Activated CD4-positive, alpha-beta T cell treated with anti-CD3 and anti-CD28 coated beads, Interleukin-2, amount 10 ng/mL, durations not matched to agents 24 days and 14 days (primary cell): ENCODE results near the gene FTO. TPM values are rescaled to one million over a fixed set of nuclear protein-coding genes. Genes with fewer than 3 reads are reported as not detected.

Experiments used
- DNase-seq: peaks from one replicate; pipeline ENCODE4 v3.0.0; 2022
- H3K27ac Mint-ChIP-seq: one replicate; pipeline ENCODE4 v1.8.0; 2022; ENCODE audit warnings: mild to moderate bottlenecking, mixed read lengths
- H3K27me3 Mint-ChIP-seq: one replicate; pipeline ENCODE4 v1.8.0; 2022; ENCODE audit warnings: mixed read lengths
- H3K36me3 Mint-ChIP-seq: one replicate; pipeline ENCODE4 v1.8.0; 2022; ENCODE audit warnings: low read depth, mild to moderate bottlenecking, mixed read lengths
- H3K4me1 Mint-ChIP-seq: one replicate; pipeline ENCODE4 v1.8.0; 2021; ENCODE audit warnings: mixed read lengths
- H3K4me3 Mint-ChIP-seq: one replicate; pipeline ENCODE4 v1.8.0; 2022; ENCODE audit warnings: mild to moderate bottlenecking, moderate library complexity, mixed read lengths
- H3K9me3 Mint-ChIP-seq: one replicate; pipeline ENCODE4 v1.8.0; 2021; ENCODE audit warnings: mixed read lengths
- intact Hi-C: fragments of 100-400 bp; cut with micrococcal nuclease; formaldehyde crosslinking; loops from one replicate; pipeline ENCODE4 v1.15.1; 2023
- total RNA-seq: library from RNA; stranded (reverse); gene quantifications from 2 replicates; pipeline ENCODE4 v1.2.3, GENCODE V29; 2022

The FTO gene
- total RNA-seq, 1 donor from 2014 or later, result 60.8 TPM

DNA sequence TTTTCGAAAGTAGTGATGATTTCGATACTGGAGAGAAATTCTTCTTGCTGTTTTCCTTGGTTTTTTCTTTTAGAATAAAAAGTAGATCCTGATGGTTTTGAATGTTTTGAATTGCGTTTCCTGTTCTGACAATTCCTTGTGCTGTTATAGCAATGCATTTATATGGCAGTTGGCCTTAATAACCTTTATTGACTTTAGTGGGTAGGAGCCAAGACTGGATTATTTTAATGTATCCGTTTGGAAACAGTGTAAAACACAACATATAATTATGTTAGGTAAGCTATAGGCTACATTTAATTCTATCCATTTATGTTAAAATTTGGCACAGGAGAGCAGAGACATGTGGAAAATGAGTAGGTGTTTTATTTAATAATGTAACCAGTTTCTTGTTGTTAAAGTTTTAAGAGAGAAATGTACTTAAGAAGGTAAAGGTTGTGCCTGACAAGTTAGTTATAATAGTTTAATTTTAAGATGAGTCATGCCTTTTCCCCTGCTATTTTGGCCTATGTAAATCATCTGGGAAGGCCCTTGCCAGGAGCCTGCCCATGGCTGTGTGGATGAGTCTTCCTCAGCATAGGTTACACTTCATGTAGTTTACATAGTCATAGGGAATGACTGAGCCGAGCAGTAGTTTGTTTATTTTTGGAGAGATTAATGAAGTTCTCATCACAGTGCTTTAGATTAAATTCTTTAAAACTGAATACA, 189.9 kb downstream of the FTO start:
- Mint-ChIP-seq H3K4me3 (no peak overlapping the region), H3K27ac (no peak overlapping the region), H3K27me3 (no peaks in the 10 kb centered on the region), H3K9me3 (no peaks in the 10 kb centered on the region), H3K4me1 (peaks cover 30% of the 10 kb centered on the region), H3K36me3 (peaks cover 4% of the 10 kb centered on the region)
- no peak for DNase-seq
- intact Hi-C loops, result loop anchor here (2.0 to 10.0 kb wide), 4 partner anchors 339 to 1063 kb away; no protein-coding TSS in a partner anchor

DNA sequence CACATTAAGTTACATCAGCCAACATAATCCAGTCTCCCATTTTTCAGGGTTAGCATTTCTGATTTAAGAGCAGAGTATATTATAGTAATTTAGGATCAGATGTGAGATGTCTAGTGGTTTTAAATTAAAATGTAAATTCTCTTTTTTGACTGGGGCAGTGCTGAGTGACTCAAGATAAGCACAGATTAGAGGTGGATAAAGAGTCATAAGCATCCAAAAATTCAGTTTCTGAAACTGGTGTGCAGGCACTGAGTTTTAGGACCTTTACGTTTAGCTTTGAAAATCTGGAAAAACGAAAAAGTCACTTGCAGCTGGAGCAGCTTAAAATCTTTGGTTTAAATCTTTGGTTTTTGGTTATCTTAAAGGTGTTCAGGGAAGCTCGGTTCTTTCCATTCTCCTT, 190.7 kb downstream of the FTO start:
- intact Hi-C loops, result loop anchor here (5.0 to 10.0 kb wide), 3 partner anchors 340 to 1063 kb away; no protein-coding TSS in a partner anchor
- no peak for DNase-seq
- H3K27me3 Mint-ChIP-seq, result no peaks in the 10 kb centered on the region
- H3K4me1 Mint-ChIP-seq, result peaks cover 33% of the 10 kb centered on the region
- H3K9me3 Mint-ChIP-seq, result no peaks in the 10 kb centered on the region
- no peak overlapping the region for H3K27ac Mint-ChIP-seq
- H3K4me3 Mint-ChIP-seq, result no peak overlapping the region
- no peaks in the 10 kb centered on the region for H3K36me3 Mint-ChIP-seq

DNA sequence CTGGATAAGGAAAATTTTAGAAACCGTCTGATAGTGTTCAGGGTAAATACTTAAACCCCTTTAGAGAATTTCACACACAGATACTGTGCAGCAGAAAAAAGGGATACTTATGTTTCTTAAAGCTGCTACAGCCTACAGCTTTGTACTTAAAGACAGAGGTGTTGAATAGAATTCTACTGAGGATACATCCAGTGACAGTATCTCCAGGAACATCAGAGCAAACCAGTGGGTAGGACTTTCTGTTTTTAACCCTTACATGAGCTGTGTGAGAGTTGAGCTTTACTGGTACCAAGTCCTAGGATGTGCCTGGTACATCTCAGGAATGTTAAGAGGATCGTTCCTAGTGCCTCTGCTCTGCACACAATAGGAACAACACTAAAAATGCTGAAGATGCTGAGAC, 191.5 kb downstream of the FTO start:
- Mint-ChIP-seq H3K9me3 (no peaks in the 10 kb centered on the region), H3K36me3 (no peaks in the 10 kb centered on the region), H3K4me1 (peaks cover 34% of the 10 kb centered on the region), H3K4me3 (no peak overlapping the region), H3K27ac (no peak overlapping the region), H3K27me3 (no peaks in the 10 kb centered on the region)
- DNase-seq, result no peak
- intact Hi-C loops, result loop anchor here (10.0 kb wide), 1 partner anchor 341 kb away; no protein-coding TSS in a partner anchor

DNA sequence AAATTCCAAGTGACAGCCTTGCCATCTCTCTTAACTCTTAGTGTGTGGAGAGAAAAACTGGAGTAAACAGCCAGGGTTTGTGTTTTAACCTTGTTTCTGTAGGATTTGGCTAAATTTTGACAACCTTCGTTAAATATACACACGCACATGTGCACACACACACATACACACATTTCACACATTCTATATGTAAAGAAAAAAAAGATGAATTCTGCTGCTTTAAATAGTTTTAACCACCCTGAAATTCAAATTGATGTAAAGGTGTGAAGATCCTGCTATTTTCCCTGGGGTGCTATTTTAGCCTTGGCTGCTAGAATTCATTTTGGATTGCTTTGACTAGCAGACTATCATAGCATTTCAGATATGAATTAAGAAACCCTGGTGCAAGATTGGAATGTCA, 191.9 kb downstream of the FTO start:
- intact Hi-C loops, result loop anchor here (10.0 kb wide), 1 partner anchor 341 kb away; no protein-coding TSS in a partner anchor
- Mint-ChIP-seq H3K36me3 (peaks cover 2% of the 10 kb centered on the region), H3K9me3 (no peaks in the 10 kb centered on the region), H3K27me3 (no peaks in the 10 kb centered on the region), H3K4me3 (no peak overlapping the region), H3K27ac (no peak overlapping the region), H3K4me1 (peaks cover 34% of the 10 kb centered on the region)
- no peak for DNase-seq

DNA sequence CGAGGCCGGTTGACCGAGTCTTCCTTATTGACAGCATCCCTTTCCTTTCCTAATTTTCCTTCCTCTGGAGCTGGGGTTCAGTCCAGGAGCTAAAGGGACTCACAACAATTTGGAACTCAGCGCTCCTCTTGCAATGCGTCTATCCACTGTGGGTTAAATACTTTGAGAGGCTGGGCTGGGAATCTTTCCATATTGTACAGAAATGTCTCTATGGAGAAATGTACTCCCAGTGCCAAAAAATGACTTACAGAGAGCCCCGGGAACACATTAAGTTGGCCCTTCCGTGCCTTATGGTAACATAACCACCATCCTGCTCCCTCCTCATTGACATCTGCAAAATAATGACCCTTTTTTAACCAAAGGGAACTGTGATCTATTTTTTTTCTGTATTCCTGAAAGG, 192.8 kb downstream of the FTO start:
- intact Hi-C loops, result loop anchor here (10.0 kb wide), 1 partner anchor 342 kb away; no protein-coding TSS in a partner anchor
- no peak for DNase-seq
- H3K27ac Mint-ChIP-seq, result no peak overlapping the region
- H3K27me3 Mint-ChIP-seq, result no peaks in the 10 kb centered on the region
- H3K4me3 Mint-ChIP-seq, result no peak overlapping the region
- no peaks in the 10 kb centered on the region for H3K9me3 Mint-ChIP-seq
- H3K4me1 Mint-ChIP-seq, result peaks cover 36% of the 10 kb centered on the region
- peaks cover 2% of the 10 kb centered on the region for H3K36me3 Mint-ChIP-seq

DNA sequence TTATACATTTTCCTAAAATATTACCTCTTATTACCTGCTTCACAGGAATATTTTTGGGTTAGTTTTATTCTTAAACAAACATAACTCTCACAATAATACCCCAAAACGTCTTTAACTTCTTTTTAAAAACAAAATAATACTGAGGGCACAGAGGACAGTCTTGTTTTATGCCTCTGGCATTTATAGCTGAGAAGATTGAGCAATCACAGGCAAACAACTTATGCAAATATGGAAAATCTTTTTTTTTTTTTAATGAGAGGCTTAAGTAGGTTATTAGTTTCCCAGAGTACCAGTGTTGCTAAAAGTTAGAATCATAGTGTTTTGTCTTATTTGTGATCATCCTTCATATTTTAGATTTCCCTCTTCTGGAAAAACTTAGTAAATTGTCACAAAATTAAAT, 195.0 kb downstream of the FTO start:
- Mint-ChIP-seq H3K4me3 (no peak overlapping the region), H3K9me3 (no peaks in the 10 kb centered on the region), H3K27ac (no peak overlapping the region), H3K36me3 (peaks cover 2% of the 10 kb centered on the region), H3K27me3 (no peaks in the 10 kb centered on the region), H3K4me1 (peaks cover 20% of the 10 kb centered on the region)
- DNase-seq, result no peak
- intact Hi-C loops, result loop anchor here (10.0 kb wide), 1 partner anchor 344 kb away; no protein-coding TSS in a partner anchor

DNA sequence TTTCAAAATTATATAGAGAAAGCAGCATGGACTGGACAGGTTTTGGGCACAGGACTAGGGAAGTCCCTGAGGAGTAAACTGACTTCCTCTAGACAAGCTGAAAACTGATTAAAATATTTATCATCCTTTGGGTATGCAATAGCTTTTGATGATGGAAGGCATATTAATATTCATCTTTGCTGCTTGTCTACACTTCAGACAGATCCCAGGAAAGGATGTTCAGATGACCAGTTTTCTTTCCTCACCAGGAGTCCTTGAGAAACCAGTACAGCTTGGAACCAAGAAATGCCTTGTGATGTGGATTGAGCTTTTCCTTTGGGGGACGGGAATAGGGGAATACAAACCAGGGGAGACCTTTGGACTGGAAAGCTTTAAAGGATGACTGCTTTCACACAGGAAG, 195.5 kb downstream of the FTO start:
- no peak for DNase-seq
- Mint-ChIP-seq H3K36me3 (peaks cover 2% of the 10 kb centered on the region), H3K27ac (no peak overlapping the region), H3K4me1 (peaks cover 16% of the 10 kb centered on the region), H3K27me3 (no peaks in the 10 kb centered on the region), H3K9me3 (no peaks in the 10 kb centered on the region), H3K4me3 (no peak overlapping the region)
- intact Hi-C loops, result loop anchor here (10.0 kb wide), 1 partner anchor 345 kb away; no protein-coding TSS in a partner anchor

DNA sequence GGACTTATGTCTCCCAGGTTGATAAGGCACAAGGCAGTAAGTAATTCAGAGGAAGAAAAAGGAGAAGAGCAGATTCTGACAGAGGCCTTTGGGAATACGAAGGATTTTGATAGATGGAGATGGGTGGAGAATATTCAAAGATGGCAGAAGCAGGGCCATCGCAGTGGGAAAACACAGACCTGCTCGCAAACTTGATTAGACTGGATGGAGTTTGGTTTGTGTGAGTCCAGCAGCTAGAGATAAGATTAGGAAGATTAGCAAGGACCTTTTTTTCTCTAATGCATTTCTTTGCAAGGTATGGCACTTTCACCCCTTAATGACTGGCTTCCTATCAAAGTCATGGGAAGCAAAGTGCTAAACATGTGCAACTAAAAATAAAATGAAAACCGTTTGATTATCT, 196.7 kb downstream of the FTO start:
- no peak overlapping the region for H3K4me3 Mint-ChIP-seq
- H3K27ac Mint-ChIP-seq, result no peak overlapping the region
- peaks cover 2% of the 10 kb centered on the region for H3K36me3 Mint-ChIP-seq
- no peaks in the 10 kb centered on the region for H3K9me3 Mint-ChIP-seq
- H3K4me1 Mint-ChIP-seq, result peaks cover 22% of the 10 kb centered on the region
- intact Hi-C loops, result no loop called here
- no peak for DNase-seq
- no peaks in the 10 kb centered on the region for H3K27me3 Mint-ChIP-seq

DNA sequence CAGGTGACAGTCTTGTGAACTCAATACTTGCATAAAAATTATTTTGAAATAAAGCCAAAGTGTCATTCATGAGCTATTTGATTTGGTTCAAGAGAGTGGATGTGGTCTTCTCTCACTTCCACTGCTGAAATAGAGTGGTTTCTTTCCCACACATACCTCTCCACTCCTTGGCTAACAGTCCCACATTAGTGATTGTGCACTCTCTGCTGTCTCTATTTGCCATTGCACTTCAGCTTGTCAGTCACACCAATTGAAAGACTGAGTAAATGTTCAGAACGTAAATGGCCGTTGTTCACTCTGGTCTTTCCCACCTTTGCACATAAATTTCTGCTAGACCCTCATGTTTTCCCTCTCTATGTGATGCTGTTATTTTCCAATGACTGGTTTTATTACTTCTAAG, 197.5 kb downstream of the FTO start:
- Mint-ChIP-seq H3K9me3 (no peaks in the 10 kb centered on the region), H3K36me3 (peaks cover 2% of the 10 kb centered on the region), H3K4me3 (no peak overlapping the region), H3K4me1 (peaks cover 22% of the 10 kb centered on the region), H3K27ac (no peak overlapping the region), H3K27me3 (no peaks in the 10 kb centered on the region)
- intact Hi-C loops, result no loop called here
- no peak for DNase-seq

DNA sequence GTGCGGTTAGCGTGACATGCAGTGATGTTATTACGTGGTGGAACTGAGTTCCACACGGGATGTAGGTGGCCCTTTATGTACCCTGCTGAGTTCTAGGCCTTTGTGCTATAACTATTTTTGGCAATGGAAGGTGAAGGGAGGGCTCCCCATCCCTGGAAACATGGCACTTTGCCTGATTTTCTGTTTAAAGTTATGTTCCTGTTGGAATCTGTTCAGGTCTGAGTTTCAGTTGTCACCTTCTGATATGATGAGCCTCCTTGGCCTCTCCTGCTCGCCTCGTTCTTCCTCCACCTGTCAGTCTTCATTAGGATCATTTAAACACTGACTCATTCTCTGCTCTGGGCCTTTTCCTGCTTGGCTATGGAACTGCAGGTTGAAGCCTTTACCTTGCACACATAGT, 200.6 kb downstream of the FTO start:
- no peaks in the 10 kb centered on the region for H3K9me3 Mint-ChIP-seq
- DNase-seq, result no peak
- intact Hi-C loops, result no loop called here
- H3K36me3 Mint-ChIP-seq, result peaks cover 6% of the 10 kb centered on the region
- H3K4me3 Mint-ChIP-seq, result no peak overlapping the region
- H3K4me1 Mint-ChIP-seq, result peaks cover 18% of the 10 kb centered on the region
- H3K27ac Mint-ChIP-seq, result no peak overlapping the region
- H3K27me3 Mint-ChIP-seq, result no peaks in the 10 kb centered on the region

DNA sequence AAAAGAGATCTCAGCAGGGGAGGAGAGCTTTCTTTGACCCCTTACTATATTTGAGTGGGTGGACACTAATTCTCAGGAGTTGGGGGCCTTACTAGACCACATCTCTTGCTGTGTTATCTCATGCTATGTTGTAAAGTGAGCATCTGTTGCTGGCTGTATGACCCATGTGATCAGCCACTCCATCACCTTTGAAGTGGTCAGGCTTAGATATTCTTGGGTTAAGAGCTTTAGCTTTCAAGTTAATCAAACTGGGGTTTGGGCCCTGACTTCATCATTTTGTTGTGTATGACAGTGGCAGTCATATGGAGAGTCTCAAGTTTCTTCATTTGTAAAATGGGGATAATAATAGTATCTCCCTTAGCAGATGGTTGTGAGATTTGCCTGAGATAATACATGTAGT, 201.1 kb downstream of the FTO start:
- intact Hi-C loops, result no loop called here
- H3K36me3 Mint-ChIP-seq, result peaks cover 6% of the 10 kb centered on the region
- no peaks in the 10 kb centered on the region for H3K9me3 Mint-ChIP-seq
- H3K27me3 Mint-ChIP-seq, result no peaks in the 10 kb centered on the region
- peaks cover 16% of the 10 kb centered on the region for H3K4me1 Mint-ChIP-seq
- no peak for DNase-seq
- H3K27ac Mint-ChIP-seq, result no peak overlapping the region
- H3K4me3 Mint-ChIP-seq, result no peak overlapping the region

DNA sequence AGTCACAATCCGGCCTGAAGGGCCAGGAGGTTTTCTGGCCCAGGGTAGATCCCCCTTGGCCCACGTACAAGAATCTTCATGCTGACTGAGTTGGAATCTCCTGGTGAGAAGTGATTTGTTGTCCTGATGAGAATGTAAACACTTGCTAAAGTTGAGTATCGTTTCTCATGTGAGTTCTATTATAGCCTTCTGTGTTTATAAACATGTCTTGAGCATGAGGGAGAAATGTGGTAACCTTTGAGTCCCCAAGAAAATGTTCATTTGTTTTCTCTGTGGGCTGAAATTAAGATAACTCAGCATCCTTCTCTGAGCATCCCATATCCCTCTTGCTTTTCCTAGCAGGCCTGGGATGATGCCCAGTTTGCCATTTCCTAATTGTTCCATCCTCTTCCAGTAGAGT, 204.8 kb downstream of the FTO start:
- DNase-seq, result no peak
- intact Hi-C loops, result no loop called here
- H3K4me3 Mint-ChIP-seq, result no peak overlapping the region
- H3K27me3 Mint-ChIP-seq, result no peaks in the 10 kb centered on the region
- H3K9me3 Mint-ChIP-seq, result no peaks in the 10 kb centered on the region
- H3K27ac Mint-ChIP-seq, result no peak overlapping the region
- peaks cover 3% of the 10 kb centered on the region for H3K36me3 Mint-ChIP-seq
- peaks cover 28% of the 10 kb centered on the region for H3K4me1 Mint-ChIP-seq

DNA sequence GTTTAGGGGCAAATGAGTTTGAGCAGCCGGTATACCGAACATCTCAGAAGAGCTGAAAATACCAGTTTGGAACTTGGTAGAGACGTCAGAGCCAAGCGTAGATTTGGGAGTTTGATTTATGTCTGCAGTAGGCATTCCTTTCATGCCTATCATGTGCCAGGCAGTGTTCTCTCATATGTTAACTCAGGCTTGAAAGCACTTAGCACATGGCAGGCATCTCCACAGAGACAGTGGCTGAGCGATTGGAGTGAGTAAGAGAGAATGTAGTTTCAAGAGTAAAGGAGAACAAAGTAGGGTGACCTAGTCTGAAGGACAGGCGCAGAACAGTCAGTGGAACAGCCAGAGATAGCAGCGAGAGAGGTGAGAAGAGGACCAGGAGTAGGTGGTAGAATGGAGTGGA, 207.0 kb downstream of the FTO start:
- no peak overlapping the region for H3K4me3 Mint-ChIP-seq
- peaks cover 4% of the 10 kb centered on the region for H3K36me3 Mint-ChIP-seq
- H3K4me1 Mint-ChIP-seq, result peaks cover 32% of the 10 kb centered on the region
- no peak for DNase-seq
- H3K27me3 Mint-ChIP-seq, result no peaks in the 10 kb centered on the region
- intact Hi-C loops, result loop anchor here (5.0 kb wide), 1 partner anchor 41 kb away; no protein-coding TSS in a partner anchor
- H3K9me3 Mint-ChIP-seq, result no peaks in the 10 kb centered on the region
- no peak overlapping the region for H3K27ac Mint-ChIP-seq

DNA sequence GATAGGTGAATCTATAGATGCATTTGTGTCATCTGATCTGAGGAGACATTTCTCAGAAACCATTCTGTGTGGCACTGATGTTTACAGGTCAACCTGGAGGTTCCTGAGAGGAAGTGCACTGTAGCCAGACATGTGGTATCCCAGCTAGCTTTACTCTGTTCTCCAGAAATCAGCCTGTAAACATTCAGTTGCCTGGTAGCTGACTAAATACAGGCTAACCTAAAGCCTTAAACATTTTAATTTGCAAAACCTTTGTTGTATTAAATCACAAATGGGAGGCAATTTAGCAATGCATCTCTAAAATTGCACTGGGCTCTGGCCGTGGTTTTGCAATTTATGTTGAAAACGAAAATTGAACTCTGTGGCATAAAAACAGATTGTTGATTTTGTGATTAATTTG, 207.6 kb downstream of the FTO start:
- intact Hi-C loops, result loop anchor here (5.0 kb wide), 1 partner anchor 41 kb away; no protein-coding TSS in a partner anchor
- H3K27ac Mint-ChIP-seq, result peak overlapping the region; percentile 70
- peaks cover 5% of the 10 kb centered on the region for H3K36me3 Mint-ChIP-seq
- no peaks in the 10 kb centered on the region for H3K9me3 Mint-ChIP-seq
- H3K4me3 Mint-ChIP-seq, result peak overlapping the region; percentile 17
- peak; percentile 78 for DNase-seq
- peaks cover 32% of the 10 kb centered on the region for H3K4me1 Mint-ChIP-seq
- no peaks in the 10 kb centered on the region for H3K27me3 Mint-ChIP-seq
